Kasumi-1 (cell line): ENCODE data around the gene ARVCF.

Experiments
- DNase-seq, 2 experiments: peaks; one replicate each; lab custom pipeline; 2025; lab: John Stamatoyannopoulos, UW

The ARVCF gene

GRCh38 chr22:19998991-19999820 is 17.4 kb downstream of the ARVCF start:
- DNase-seq = no peak

GRCh38 chr22:19998232-19998951 is 18.2 kb downstream of the ARVCF start:
- no peak for DNase-seq

GRCh38 chr22:19997561-19998231 is 18.9 kb downstream of the ARVCF start:
- no peak for DNase-seq

GRCh38 chr22:19996694-19997384 is 19.8 kb downstream of the ARVCF start:
- DNase-seq = no peak

- DNase-seq = no peak
Measured at GRCh38 chr22:19995611-19996339, 20.8 kb downstream of the ARVCF start.

GRCh38 chr22:19994851-19995610 is 21.6 kb downstream of the ARVCF start:
- no peak for DNase-seq

- DNase-seq = no peak
Measured at GRCh38 chr22:19993926-19994325, 22.7 kb downstream of the ARVCF start.

GRCh38 chr22:19992921-19993355 is 23.7 kb downstream of the ARVCF start:
- DNase-seq = no peak

GRCh38 chr22:19992481-19992911 is 24.1 kb downstream of the ARVCF start:
- DNase-seq = no peak

GRCh38 chr22:19991645-19992451 is 24.8 kb downstream of the ARVCF start:
- no peak for DNase-seq

- DNase-seq = no peak
Measured at GRCh38 chr22:19991395-19991644, 25.3 kb downstream of the ARVCF start.

- DNase-seq = no peak
Measured at GRCh38 chr22:19990609-19991394, 25.8 kb downstream of the ARVCF start.

- no peak for DNase-seq
Measured at GRCh38 chr22:19990188-19990587, 26.4 kb downstream of the ARVCF start.

GRCh38 chr22:19989725-19990067 is 26.9 kb downstream of the ARVCF start:
- DNase-seq = no peak

GRCh38 chr22:19988965-19989724 is 27.5 kb downstream of the ARVCF start:
- DNase-seq = no peak

- no peak for DNase-seq
Measured at GRCh38 chr22:19988331-19988808, 28.3 kb downstream of the ARVCF start.

GRCh38 chr22:19987394-19988306 is 29.0 kb downstream of the ARVCF start:
- DNase-seq = no peak
